HFFc6 (cell line): Measurements from ENCODE around the gene RBM19. TPM values are rescaled to one million over a fixed set of nuclear protein-coding genes. Genes with fewer than 3 reads are reported as not detected.

Source experiments
- DNase-seq: peaks from one replicate; pipeline ENCODE4 v3.0.0-alpha.2; 2018
- H3K27ac Mint-ChIP-seq: 2 replicates; pipeline ENCODE4 v1.8.0; 2020; ENCODE audit warnings: mild to moderate bottlenecking, mixed read lengths
- H3K27me3 Mint-ChIP-seq: 2 replicates; pipeline ENCODE4 v1.8.0; 2021; ENCODE audit warnings: mild to moderate bottlenecking, moderate library complexity, mixed read lengths; ENCODE audit not compliant: insufficient read depth
- H3K36me3 Mint-ChIP-seq: 2 replicates; pipeline ENCODE4 v1.8.0; 2021; ENCODE audit warnings: low read depth, mixed read lengths
- H3K4me1 Mint-ChIP-seq: 2 replicates; pipeline ENCODE4 v1.8.0; 2020; ENCODE audit warnings: low read depth, mixed read lengths
- H3K4me3 Mint-ChIP-seq: 2 replicates; pipeline ENCODE4 v1.8.0; 2020; ENCODE audit warnings: mild to moderate bottlenecking, moderate library complexity, mixed read lengths
- H3K9me3 Mint-ChIP-seq: 2 replicates; pipeline ENCODE4 v1.8.0; 2020; ENCODE audit warnings: mild to moderate bottlenecking, mixed read lengths
- CTCF ChIP-seq: fragments of 200-600 bp; sonication (generic); IDR thresholded peaks from 2 replicates; pipeline ENCODE4 v1.5.0; 2021; ENCODE audit warnings: antibody characterized with exemption, mild to moderate bottlenecking
- total RNA-seq, 6 experiments: library from RNA; stranded (reverse); fragmentation: NEBNext Ultra II Directional; extraction: Animal tissue kit (Norgen Biotek cat#: 25700); gene quantifications; 2 replicates in 1 of 6; 3 replicates in 5 of 6; pipeline ENCODE4 v1.2.3, GENCODE V29; 2021

Gene RBM19
- total RNA-seq, 6 experiments from 2014 or later = 27.8 to 34.8 (median 29.8) TPM

GRCh38 chr12:113980054-113980453, 13.9 kb upstream of the RBM19 start:
- H3K36me3 Mint-ChIP-seq = no peaks in the 10 kb centered on the region
- no peak overlapping the region for H3K27ac Mint-ChIP-seq

GRCh38 chr12:113978080-113978479, 12.0 kb upstream of the RBM19 start:
- Mint-ChIP-seq H3K27ac (no peak overlapping the region), H3K9me3 (no peaks in the 10 kb centered on the region), H3K27me3 (peaks cover 39% of the 10 kb centered on the region), H3K4me3 (no peak overlapping the region), H3K4me1 (no peaks in the 10 kb centered on the region), H3K36me3 (no peaks in the 10 kb centered on the region)
- DNase-seq = no peak
- peak; percentile 20; the same call in 1 of the 2 replicates for TF ChIP-seq CTCF

More at GRCh38 chr12:113980054-113980453, 13.9 kb upstream of the RBM19 start:
- H3K4me1 Mint-ChIP-seq = no peaks in the 10 kb centered on the region
- H3K27me3 Mint-ChIP-seq = peaks cover 36% of the 10 kb centered on the region
- no peak for DNase-seq
- no peak overlapping the region for H3K4me3 Mint-ChIP-seq
- H3K9me3 Mint-ChIP-seq = no peaks in the 10 kb centered on the region
- TF ChIP-seq CTCF = no peak

GRCh38 chr12:113974006-113974405, 7.9 kb upstream of the RBM19 start:
- no peaks in the 10 kb centered on the region for H3K36me3 Mint-ChIP-seq
- H3K4me1 Mint-ChIP-seq = no peaks in the 10 kb centered on the region
- DNase-seq = no peak
- peaks cover 49% of the 10 kb centered on the region for H3K27me3 Mint-ChIP-seq
- TF ChIP-seq CTCF = no peak
- H3K4me3 Mint-ChIP-seq = no peak overlapping the region
- no peak overlapping the region for H3K27ac Mint-ChIP-seq
- H3K9me3 Mint-ChIP-seq = no peaks in the 10 kb centered on the region

GRCh38 chr12:113973109-113973904, 7.2 kb upstream of the RBM19 start:
- no peak overlapping the region for H3K27ac Mint-ChIP-seq
- H3K27me3 Mint-ChIP-seq = peaks cover 46% of the 10 kb centered on the region

GRCh38 chr12:113971392-113971791, 5.3 kb upstream of the RBM19 start:
- no peak for DNase-seq
- Mint-ChIP-seq H3K27me3 (peaks cover 36% of the 10 kb centered on the region), H3K9me3 (no peaks in the 10 kb centered on the region), H3K4me3 (no peak overlapping the region), H3K36me3 (no peaks in the 10 kb centered on the region), H3K27ac (no peak overlapping the region), H3K4me1 (peaks cover 12% of the 10 kb centered on the region)
- no peak for TF ChIP-seq CTCF

More at GRCh38 chr12:113973109-113973904, 7.2 kb upstream of the RBM19 start:
- Mint-ChIP-seq H3K4me1 (no peaks in the 10 kb centered on the region), H3K9me3 (no peaks in the 10 kb centered on the region), H3K4me3 (no peak overlapping the region), H3K36me3 (no peaks in the 10 kb centered on the region)
- TF ChIP-seq CTCF = no peak
- DNase-seq = no peak
